Measurements from ENCODE around the gene STK24. TPM values are rescaled to one million over a fixed set of nuclear protein-coding genes. Genes with fewer than 3 reads are reported as not detected.

The STK24 gene
- total RNA-seq, 1 experiment from 2014 or later, result 55.3 TPM

DNA sequence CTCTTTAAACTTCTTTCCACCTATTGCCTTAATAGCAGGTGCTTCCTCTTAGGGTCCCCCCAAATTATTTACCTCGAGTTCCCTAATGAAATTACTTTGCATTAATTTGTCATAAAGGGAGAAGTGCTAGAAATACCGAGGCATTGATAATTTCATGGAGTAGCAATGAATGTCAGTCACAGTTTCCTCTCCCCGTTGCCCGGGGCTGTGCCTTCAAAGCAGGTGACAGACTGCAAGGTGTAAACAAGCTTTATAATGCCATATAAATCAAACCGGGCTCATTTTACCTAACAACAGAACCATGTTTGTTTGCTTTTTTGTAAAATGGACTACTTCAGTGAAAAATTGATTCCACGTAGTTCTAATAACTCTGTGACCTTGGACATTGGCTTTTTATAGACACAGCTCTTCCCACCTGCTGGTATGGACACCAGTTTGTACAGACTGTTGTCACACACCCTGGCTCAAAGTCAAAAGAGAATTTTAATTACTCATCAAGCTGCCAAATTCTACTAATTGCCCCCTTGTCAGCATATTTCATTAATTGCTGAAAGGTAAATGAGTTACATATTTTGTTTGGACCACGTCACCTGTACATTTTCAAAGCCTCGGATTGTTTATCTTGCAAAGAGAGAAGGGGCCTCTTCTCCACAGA, 171.1 kb downstream of the STK24 start:
- DNase-seq (ENCODE audit: low read depth, low spot score), result no peak
- in situ Hi-C loops (cut with HindIII; ENCODE audit: low pct_unique_long_range_greater_than_20kb, low sequenced_read_pairs), result loop anchor here (25.0 kb wide), 1 partner anchor 269 kb away; the partner anchor contains the start of gene FARP1

DNA sequence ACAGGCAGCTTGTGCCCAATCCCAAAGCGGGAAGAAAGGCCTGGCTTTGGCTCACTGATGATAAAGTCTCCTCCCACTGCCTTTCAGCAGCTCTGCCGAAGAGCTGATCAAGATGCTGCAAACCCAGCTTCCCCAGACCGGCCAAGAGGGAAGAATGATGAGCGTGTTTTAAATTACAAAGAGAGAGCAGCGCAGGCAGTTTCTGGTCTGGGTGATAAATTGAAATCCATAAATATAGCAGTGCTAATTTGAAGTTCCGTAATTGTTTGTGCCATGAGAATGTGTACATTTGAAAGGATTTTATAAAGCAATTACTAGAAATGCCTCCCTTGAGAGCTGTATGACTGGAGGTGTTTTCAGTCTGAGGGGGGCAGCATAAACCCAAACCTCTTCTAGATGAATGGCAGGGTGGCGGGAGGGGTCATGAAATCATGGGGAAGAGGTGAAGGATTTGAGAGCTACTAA, 171.8 kb downstream of the STK24 start:
- DNase-seq (ENCODE audit: low read depth, low spot score), result no peak
- in situ Hi-C loops (cut with HindIII; ENCODE audit: low pct_unique_long_range_greater_than_20kb, low sequenced_read_pairs), result loop anchor here (25.0 kb wide), 1 partner anchor 268 kb away; the partner anchor contains the start of gene FARP1

DNA sequence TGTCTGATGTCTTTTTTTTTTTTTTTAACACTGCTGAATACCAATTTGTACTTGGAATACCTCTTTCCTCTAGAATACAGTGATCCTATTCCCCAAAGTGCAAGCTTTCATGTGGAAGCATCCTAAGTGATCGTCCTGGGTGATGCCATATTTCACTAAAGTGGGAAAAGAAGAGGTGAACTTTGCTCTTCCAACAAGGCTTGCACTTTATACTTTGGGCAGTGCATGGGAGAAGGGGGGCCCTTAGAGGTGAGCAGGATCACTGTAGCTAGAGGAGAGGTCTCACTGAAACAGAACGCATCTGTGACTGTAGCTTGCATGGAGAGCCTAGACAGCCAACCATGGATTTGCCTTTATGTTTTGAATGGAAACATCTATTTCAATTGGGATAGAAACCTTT, 173.8 kb downstream of the STK24 start:
- in situ Hi-C loops (cut with HindIII; ENCODE audit: low pct_unique_long_range_greater_than_20kb, low sequenced_read_pairs), result loop anchor here (25.0 kb wide), 1 partner anchor 266 kb away; the partner anchor contains the start of gene FARP1
- DNase-seq (ENCODE audit: low read depth, low spot score), result no peak

DNA sequence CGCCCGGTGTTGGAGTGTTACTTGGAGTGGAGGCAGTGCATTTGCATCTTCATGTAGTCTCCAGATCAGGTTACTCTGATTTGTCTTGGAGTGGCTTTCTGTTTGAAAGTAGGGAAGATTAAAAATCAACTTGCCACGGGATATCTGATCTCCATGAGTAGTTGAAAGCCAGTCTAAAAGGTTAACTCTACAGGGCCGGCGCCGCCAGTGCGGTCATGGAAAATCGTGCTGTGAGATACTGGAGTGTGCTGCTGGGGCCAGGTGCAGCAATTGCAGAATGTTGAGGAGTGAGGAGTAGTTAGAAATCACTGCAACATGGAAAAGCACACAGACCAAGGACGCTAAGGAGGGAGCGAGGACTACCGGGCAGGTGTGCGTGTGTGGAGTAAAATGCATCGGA, 175.0 kb downstream of the STK24 start:
- DNase-seq (ENCODE audit: low read depth, low spot score), result no peak
- in situ Hi-C loops (cut with HindIII; ENCODE audit: low pct_unique_long_range_greater_than_20kb, low sequenced_read_pairs), result loop anchor here (25.0 kb wide), 1 partner anchor 265 kb away; the partner anchor contains the start of gene FARP1

DNA sequence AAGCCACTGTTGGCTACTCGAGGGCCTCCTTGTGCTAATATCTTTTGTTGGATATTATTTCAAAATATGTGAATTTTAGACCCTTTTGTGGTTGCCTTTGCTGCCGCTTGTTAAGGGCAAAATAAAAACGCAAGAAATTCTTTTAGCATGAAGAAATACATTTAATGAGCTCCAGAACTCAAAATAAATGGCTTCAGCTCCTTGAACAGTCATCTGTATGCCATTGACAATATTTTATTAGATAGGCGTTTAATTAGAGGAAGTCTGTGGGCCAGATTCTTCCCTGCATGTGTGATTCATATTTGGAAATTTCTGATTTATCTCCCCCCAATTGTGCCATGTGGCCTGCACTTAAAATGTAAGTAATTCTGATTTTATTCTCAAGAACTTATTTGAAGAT, 177.2 kb downstream of the STK24 start:
- in situ Hi-C loops (cut with HindIII; ENCODE audit: low pct_unique_long_range_greater_than_20kb, low sequenced_read_pairs), result loop anchor here (25.0 kb wide), 1 partner anchor 262 kb away; the partner anchor contains the start of gene FARP1
- DNase-seq (ENCODE audit: low read depth, low spot score), result no peak

DNA sequence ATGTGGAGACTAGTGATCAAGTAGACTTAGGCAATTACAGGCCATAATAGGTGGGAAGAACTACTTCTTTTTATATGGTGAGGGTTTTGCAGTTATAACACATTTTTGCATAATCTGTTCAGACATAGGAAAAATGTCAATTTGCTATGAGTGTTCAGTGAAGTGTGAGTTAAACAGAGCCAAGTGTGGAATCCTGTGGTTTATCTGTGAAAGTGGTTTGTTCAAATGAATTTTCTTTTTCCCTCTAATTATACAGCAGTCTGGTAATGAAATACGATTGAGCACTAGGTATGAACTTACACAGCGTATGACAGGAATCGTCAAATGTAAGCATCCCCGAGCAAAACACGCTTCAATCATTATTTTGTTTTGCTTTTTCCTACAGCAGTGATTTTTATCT, 178.3 kb downstream of the STK24 start:
- DNase-seq (ENCODE audit: low read depth, low spot score), result no peak
- in situ Hi-C loops (cut with HindIII; ENCODE audit: low pct_unique_long_range_greater_than_20kb, low sequenced_read_pairs), result no loop called here

DNA sequence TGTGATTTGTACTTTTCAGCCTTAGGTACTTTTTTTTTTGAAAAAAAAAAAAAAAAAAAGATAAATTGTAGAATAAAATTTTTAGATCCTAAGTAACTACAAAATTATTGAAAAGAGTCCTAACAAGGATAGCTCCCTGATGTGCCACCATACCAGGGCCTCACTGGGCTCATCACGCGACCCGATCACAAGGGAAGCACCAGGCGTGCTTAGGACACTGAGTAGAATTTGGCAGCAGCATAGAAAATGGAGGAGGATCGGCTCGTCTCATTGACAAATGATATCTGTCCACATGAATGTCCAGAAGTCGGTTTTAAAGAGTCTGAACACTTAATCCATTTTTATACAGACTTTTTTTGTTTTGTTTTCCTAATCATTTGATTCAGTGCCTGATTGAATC, 179.0 kb downstream of the STK24 start:
- DNase-seq (ENCODE audit: low read depth, low spot score), result peak; percentile 79
- in situ Hi-C loops (cut with HindIII; ENCODE audit: low pct_unique_long_range_greater_than_20kb, low sequenced_read_pairs), result no loop called here

DNA sequence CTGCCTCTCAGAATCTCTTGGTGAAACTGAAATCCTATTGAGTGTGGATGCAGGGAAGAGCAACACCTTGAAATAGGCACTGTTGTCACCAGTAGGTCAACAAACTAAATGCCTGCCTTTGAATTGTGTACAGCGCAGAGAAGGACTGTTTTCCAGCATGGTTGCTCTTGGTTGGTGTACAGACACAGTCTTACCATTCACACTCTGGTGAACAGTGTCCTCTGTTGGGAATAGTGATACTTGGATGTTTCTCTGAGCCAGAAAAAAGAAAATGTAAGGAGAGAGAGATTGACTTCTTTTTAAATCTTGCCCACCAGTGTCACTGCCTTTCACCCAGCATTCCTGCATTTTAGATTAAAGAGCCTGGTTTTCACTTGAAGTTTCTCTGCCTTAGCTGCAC, 179.7 kb downstream of the STK24 start:
- DNase-seq (ENCODE audit: low read depth, low spot score), result peak; percentile 70
- in situ Hi-C loops (cut with HindIII; ENCODE audit: low pct_unique_long_range_greater_than_20kb, low sequenced_read_pairs), result no loop called here

DNA sequence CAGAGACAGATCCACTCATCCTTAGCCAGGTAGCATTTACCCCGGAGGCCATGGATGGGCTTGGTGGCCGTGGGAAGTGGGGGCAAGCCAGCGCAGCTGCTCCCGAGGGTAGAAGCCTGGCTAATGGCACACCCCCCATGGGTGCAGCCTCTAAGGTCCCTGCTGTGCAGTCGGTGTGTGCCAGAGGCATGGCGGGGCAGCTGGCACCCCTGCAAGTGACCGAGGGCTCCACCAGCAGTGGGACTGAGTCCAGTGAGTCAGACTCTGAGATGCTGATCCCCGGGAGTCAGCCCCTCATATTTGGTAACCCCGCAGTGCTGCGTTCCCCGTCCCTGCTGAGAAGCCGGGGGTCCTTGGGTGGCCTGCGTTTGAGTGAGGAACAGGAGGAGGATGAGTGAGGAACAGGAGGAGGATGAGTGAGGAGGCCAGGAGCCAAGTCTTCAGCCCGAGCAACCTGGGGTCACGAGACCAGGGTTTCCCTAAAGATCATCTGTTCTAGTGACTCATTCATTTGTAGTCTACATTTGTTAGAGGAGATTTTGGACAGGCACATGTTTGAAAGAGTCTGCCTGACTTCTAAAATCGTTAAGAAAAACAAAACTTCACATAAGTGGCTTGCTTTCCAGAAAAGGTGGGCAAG, 180.7 kb downstream of the STK24 start:
- DNase-seq (ENCODE audit: low read depth, low spot score), result peak; percentile 15
- in situ Hi-C loops (cut with HindIII; ENCODE audit: low pct_unique_long_range_greater_than_20kb, low sequenced_read_pairs), result no loop called here

Other genes starting within 250 kb of the STK24 start
- gene SLC15A1, start 175.6 kb upstream of the STK24 start, total RNA-seq (2014; rRNA removed; shearing (Covaris generic)), result not detected in 2 replicates

All from SK-MEL-5 (cell line).